PFSK-1 (cell line): Measurements from ENCODE around the gene KCNK10.

Experiments
- FOXP2 ChIP-seq: optimal IDR thresholded peaks from 2 replicates; pipeline ENCODE3; 2011; ENCODE audit warnings: borderline replicate concordance, control low read depth, inconsistent platforms; ENCODE audit not compliant: insufficient read depth; ENCODE audit errors: extremely low read length, extremely low read depth
- POLR2AphosphoS5 ChIP-seq: IDR thresholded peaks from 2 replicates; pipeline ENCODE4 v1.6.1; 2012; ENCODE audit warnings: low read depth, mild to moderate bottlenecking, control low read depth, low read length, moderate library complexity
- SIN3A ChIP-seq: IDR thresholded peaks from 2 replicates; pipeline ENCODE4 v1.6.1; 2012; ENCODE audit warnings: mild to moderate bottlenecking, low read length, moderate library complexity, borderline replicate concordance; ENCODE audit not compliant: insufficient read depth
- TAF1 ChIP-seq: IDR thresholded peaks from 2 replicates; pipeline ENCODE4 v1.6.1; 2012; ENCODE audit warnings: low read length, control low read depth, borderline replicate concordance; ENCODE audit not compliant: insufficient read depth
- TF ChIP-seq, protein P1 (sequence below), 2 experiments: IDR thresholded peaks; 2 replicates each; pipeline versions ENCODE4 v1.6.1 to v1.8.0; 2011 to 2012; ENCODE audit warnings: low read depth in 2 of 2, low read length in 2 of 2, control low read depth in 1 of 2, inconsistent platforms in 1 of 2, mild to moderate bottlenecking in 1 of 2, moderate library complexity in 1 of 2; ENCODE audit not compliant: insufficient read depth in 1 of 2

DNA sequence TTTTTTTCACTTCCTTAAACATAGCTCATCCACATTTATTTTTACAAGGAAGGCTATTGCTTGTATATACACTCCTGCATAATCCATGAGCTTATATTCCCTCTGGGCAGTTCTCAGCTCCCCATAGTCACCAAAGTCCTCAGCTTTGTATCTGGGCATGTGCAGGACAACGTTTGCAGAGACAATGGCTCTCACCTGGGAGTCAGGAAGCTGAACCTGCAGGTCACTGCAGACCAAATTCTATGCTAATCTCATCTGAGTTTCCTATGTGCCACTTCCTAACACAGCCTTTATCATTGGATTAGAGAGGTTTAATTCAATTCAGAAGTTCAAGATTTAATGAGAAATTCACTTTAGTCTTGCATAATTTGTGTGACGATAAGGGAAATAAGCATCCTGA, 131.5 kb downstream of the KCNK10 start:
- TF ChIP-seq, protein P1, sequence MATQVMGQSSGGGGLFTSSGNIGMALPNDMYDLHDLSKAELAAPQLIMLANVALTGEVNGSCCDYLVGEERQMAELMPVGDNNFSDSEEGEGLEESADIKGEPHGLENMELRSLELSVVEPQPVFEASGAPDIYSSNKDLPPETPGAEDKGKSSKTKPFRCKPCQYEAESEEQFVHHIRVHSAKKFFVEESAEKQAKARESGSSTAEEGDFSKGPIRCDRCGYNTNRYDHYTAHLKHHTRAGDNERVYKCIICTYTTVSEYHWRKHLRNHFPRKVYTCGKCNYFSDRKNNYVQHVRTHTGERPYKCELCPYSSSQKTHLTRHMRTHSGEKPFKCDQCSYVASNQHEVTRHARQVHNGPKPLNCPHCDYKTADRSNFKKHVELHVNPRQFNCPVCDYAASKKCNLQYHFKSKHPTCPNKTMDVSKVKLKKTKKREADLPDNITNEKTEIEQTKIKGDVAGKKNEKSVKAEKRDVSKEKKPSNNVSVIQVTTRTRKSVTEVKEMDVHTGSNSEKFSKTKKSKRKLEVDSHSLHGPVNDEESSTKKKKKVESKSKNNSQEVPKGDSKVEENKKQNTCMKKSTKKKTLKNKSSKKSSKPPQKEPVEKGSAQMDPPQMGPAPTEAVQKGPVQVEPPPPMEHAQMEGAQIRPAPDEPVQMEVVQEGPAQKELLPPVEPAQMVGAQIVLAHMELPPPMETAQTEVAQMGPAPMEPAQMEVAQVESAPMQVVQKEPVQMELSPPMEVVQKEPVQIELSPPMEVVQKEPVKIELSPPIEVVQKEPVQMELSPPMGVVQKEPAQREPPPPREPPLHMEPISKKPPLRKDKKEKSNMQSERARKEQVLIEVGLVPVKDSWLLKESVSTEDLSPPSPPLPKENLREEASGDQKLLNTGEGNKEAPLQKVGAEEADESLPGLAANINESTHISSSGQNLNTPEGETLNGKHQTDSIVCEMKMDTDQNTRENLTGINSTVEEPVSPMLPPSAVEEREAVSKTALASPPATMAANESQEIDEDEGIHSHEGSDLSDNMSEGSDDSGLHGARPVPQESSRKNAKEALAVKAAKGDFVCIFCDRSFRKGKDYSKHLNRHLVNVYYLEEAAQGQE (IDR thresholded peaks at IDR 0.05; ENCODE audit: insufficient read depth in 1 of 2, low read depth in 2 of 2, low read length in 2 of 2): no peak
- TF ChIP-seq POLR2AphosphoS5 (no peak), TAF1 (no peak), SIN3A (no peak), FOXP2 (no peak)
